ENCODE measurements around the gene KIAA1143. TPM values are rescaled to one million over a fixed set of nuclear protein-coding genes. Genes with fewer than 3 reads are reported as not detected.

The KIAA1143 gene
- 10 to 100 TPM; 21.3 to 33.0 TPM for total RNA-seq
- polyA plus RNA-seq: 10 to 100 TPM; 10.3 to 12.5 TPM
- long read RNA-seq, donor 1, full-length matches to known transcripts: 6 of 14 reads
- long read RNA-seq, donor 1, partial matches to known transcripts: 0 of 14 reads
- long read RNA-seq, donor 1, other reads (novel, unspliced or antisense): 8 of 14 reads
- long read RNA-seq, donor 2, full-length matches to known transcripts: 3 of 5 reads
- long read RNA-seq, donor 2, partial matches to known transcripts: 0 of 5 reads
- long read RNA-seq, donor 2, other reads (novel, unspliced or antisense): 2 of 5 reads

DNA sequence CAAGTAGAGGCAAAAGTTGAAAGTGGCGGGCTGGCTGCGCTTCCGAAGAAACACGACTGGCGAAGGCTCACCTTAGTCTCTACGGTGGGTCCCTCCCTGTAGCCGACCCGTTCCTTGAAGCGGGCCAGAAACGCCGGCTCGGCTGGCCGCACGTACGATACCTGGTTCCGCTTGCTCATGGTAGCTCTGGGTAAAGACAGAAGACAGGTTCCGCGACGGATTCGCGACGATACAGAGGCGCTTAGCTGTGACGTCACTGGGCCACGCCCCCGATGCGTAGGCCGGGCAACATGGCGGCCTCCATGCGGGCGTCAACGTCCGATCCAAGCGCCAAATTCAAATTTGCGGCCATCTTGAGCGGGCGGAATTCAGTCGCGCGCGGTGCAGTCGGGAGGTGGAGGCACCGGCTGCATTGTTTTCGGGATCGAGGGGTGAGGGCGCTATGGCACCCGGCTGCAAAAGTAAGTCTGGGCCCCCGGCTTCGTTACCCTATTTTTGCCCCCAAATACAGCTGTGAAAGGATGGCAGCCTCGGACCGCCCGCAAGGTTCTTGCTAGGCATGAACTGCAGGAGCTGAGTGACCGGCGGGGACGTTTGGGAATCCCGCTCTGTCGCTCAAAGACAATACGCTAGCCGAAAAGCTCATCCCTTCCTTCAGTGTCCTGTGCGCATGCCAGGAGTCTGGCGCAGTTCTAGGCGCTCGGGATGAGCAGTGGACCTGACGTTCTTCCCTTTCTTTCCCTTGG is at the start of gene KIAA1143, which contains the start of gene KIF15:
Gene KIAA1143 (minus strand): TSS at position 196 of the 746 bp plus-strand sequence. CDS start 17 bp downstream, at position 179.
Gene KIF15 (plus strand): TSS at position 371 of the 746 bp plus-strand sequence. CDS start 72 bp downstream, at position 443.
- intact Hi-C loops (cut with DNase I): loop anchor here (1.0 to 10.0 kb wide), 7 partner anchors 31 to 224 kb away; partner anchors contain the start of genes TMEM42 (in 2 of the 2), ZNF35 (in 1 of the 2) and ZNF502 (in 1 of the 2)
- Histone ChIP-seq H3K36me3 (ENCODE audit: control insufficient read depth in 1 of 2, insufficient read depth in 2 of 2, low read length in 1 of 2) (no peaks in the 10 kb centered on the region), H3K27me3 (ENCODE audit: control insufficient read depth in 1 of 2, insufficient read depth in 2 of 2, low read length in 1 of 2) (no peaks in the 10 kb centered on the region), H3K27ac (ENCODE audit: low read depth in 1 of 2, low read length in 2 of 2) (no peak within 1 kb of the TSS), H3K9me3 (ENCODE audit: control insufficient read depth, low read length) (no peaks in the 10 kb centered on the region), H3K4me3 (ENCODE audit: low read length in 2 of 2) (peak within 1 kb of the TSS; percentile 73 to 84), H3K4me1 (ENCODE audit: control insufficient read depth in 1 of 2, insufficient read depth in 2 of 2, low read length in 2 of 2) (no peaks in the 10 kb centered on the region)
- WGBS, 2 donors: 1% methylated on average over 64 of the region's 64 CpGs
- peak; percentile 98 to 99 for DNase-seq
- peak; percentile 100 for ATAC-seq (ENCODE audit: low FRiP score)

DNA sequence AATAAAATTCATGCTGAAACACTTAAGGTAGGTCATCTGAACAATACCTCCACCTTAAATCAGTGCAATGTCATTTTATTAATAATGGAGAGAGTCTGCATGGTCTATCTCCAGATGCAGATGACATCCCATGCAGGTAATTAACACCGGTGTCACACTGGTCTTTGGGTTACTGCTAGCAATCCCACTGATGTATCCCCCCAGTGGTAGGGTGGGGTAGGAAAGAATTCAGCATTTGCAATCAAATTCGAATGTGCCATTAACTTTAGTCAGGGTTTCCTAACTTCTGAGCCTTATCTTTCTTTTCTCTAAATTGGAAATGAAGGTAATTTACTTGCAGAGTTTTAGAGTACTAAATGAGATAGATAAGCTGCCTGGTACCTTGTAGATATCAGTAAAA is 44.5 kb upstream of the KIAA1143 start:
- H3K36me3 ChIP-seq (ENCODE audit: control insufficient read depth in 1 of 2, insufficient read depth in 2 of 2, low read length in 1 of 2): no peaks in the 10 kb centered on the region
- no peak overlapping the region for H3K4me3 ChIP-seq (ENCODE audit: low read length in 2 of 2)
- DNase-seq (no peak), ATAC-seq (ENCODE audit: low FRiP score) (no peak)
- no peaks in the 10 kb centered on the region for H3K4me1 ChIP-seq (ENCODE audit: control insufficient read depth in 1 of 2, insufficient read depth in 2 of 2, low read length in 2 of 2)
- intact Hi-C loops (cut with DNase I): no loop called here
- no peaks in the 10 kb centered on the region for H3K9me3 ChIP-seq (ENCODE audit: control insufficient read depth, low read length)
- WGBS, 2 donors: 93 to 95% methylated on average over 2 of the region's 2 CpGs
- H3K27ac ChIP-seq (ENCODE audit: low read depth in 1 of 2, low read length in 2 of 2): no peak overlapping the region
- H3K27me3 ChIP-seq (ENCODE audit: control insufficient read depth in 1 of 2, insufficient read depth in 2 of 2, low read length in 1 of 2): no peaks in the 10 kb centered on the region

DNA sequence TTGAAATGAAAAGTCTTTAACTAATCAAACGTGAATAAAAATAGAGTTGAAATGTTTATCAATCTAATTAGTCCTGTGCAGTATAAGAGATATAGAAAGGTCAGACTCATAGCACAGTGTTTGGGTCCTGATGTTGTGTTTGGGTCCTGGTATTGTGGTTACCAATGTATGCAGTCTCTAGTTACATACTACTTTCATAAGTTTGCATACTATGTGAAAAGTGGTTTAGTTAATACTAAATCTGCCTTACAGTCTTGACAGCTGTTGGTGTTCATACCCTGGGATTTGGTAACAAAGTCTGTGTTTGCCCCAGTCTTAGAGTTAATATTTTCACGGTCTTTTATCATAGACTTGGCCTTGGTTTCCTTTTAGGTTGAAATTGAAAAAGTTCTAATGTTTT is 41.9 kb upstream of the KIAA1143 start:
- intact Hi-C loops (cut with DNase I): no loop called here
- Histone ChIP-seq H3K4me3 (ENCODE audit: low read length in 2 of 2) (no peak overlapping the region), H3K9me3 (ENCODE audit: control insufficient read depth, low read length) (no peaks in the 10 kb centered on the region), H3K27me3 (ENCODE audit: control insufficient read depth in 1 of 2, insufficient read depth in 2 of 2, low read length in 1 of 2) (no peaks in the 10 kb centered on the region), H3K4me1 (ENCODE audit: control insufficient read depth in 1 of 2, insufficient read depth in 2 of 2, low read length in 2 of 2) (no peaks in the 10 kb centered on the region), H3K36me3 (ENCODE audit: control insufficient read depth in 1 of 2, insufficient read depth in 2 of 2, low read length in 1 of 2) (no peaks in the 10 kb centered on the region), H3K27ac (ENCODE audit: low read depth in 1 of 2, low read length in 2 of 2) (no peak overlapping the region)
- ATAC-seq (ENCODE audit: low FRiP score) (no peak), DNase-seq (no peak)
- 89 to 90% methylated on average over 2 of the region's 2 CpGs for WGBS, 2 donors

DNA sequence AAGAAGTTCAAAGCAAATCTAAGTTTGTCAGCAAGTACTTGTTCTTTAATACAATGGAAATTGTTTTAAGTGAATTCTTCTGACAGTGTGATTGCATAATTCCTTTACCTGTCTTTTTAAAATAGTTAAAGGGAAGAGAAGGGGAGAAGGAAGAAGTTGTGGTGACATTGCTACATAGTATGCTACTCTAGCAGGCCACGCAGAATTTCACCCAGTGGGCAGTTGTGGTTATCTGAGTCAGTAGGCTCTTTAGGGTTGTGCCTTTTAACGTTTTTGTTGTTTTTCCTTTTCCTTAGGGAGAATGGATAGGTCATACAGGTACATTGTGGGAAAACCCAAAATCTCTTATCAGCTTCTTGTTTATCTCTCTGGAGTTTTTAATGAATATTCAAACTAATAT is 40.6 kb upstream of the KIAA1143 start:
- H3K9me3 ChIP-seq (ENCODE audit: control insufficient read depth, low read length): no peaks in the 10 kb centered on the region
- WGBS, 2 donors: 79 to 82% methylated on average over 2 of the region's 2 CpGs
- intact Hi-C loops (cut with DNase I): no loop called here
- no peaks in the 10 kb centered on the region for H3K27me3 ChIP-seq (ENCODE audit: control insufficient read depth in 1 of 2, insufficient read depth in 2 of 2, low read length in 1 of 2)
- DNase-seq: no peak
- no peak for ATAC-seq (ENCODE audit: low FRiP score)
- no peak overlapping the region for H3K27ac ChIP-seq (ENCODE audit: low read depth in 1 of 2, low read length in 2 of 2)
- H3K4me1 ChIP-seq (ENCODE audit: control insufficient read depth in 1 of 2, insufficient read depth in 2 of 2, low read length in 2 of 2): no peaks in the 10 kb centered on the region
- no peak overlapping the region for H3K4me3 ChIP-seq (ENCODE audit: low read length in 2 of 2)
- H3K36me3 ChIP-seq (ENCODE audit: control insufficient read depth in 1 of 2, insufficient read depth in 2 of 2, low read length in 1 of 2): no peaks in the 10 kb centered on the region

DNA sequence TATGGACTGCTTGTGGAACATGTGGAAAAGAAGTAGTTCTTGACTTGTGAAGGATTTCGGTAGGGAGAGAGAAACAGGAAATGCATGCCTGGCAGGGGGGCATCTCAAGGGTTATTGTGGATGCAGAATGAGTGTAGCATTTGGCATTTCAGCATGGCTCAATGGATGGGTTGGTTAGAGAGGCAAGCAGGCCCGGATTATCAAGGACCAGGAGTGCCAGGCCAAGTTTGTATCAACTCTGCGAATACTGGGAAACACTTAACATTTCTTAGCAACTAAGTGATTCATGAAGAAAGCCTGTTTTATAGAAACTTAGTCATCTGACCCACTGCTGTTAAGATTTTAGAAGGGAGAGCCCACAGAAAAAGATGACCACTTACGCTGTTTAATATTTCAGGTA is 33.8 kb upstream of the KIAA1143 start:
- H3K9me3 ChIP-seq (ENCODE audit: control insufficient read depth, low read length): no peaks in the 10 kb centered on the region
- no peaks in the 10 kb centered on the region for H3K27me3 ChIP-seq (ENCODE audit: control insufficient read depth in 1 of 2, insufficient read depth in 2 of 2, low read length in 1 of 2)
- no peak for DNase-seq
- no peak for ATAC-seq (ENCODE audit: low FRiP score)
- no peak overlapping the region for H3K27ac ChIP-seq (ENCODE audit: low read depth in 1 of 2, low read length in 2 of 2)
- no peaks in the 10 kb centered on the region for H3K4me1 ChIP-seq (ENCODE audit: control insufficient read depth in 1 of 2, insufficient read depth in 2 of 2, low read length in 2 of 2)
- H3K4me3 ChIP-seq (ENCODE audit: low read length in 2 of 2): no peak overlapping the region
- WGBS, 2 donors: 91 to 93% methylated on average over 4 of the region's 4 CpGs
- intact Hi-C loops (cut with DNase I): no loop called here
- H3K36me3 ChIP-seq (ENCODE audit: control insufficient read depth in 1 of 2, insufficient read depth in 2 of 2, low read length in 1 of 2): no peaks in the 10 kb centered on the region

DNA sequence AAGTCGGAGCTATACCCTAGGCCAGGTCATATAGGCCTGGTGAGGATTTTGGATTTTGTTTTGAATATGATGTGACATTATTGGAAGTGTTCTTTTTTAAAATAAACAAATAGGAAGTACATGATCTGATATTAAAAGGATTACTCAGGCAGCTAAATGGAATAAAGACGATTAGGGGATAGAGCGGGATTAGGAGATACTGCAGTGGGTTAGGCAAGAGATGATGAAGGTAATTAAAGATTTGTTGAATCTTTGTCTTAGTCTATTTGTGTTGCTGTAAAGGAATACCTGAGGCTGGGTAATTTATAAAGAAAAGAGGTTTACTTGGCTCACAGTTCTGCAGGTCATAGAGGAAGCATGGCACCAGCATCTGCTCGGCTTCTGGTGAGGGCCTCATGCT is 21.5 kb upstream of the KIAA1143 start:
- intact Hi-C loops (cut with DNase I): no loop called here

DNA sequence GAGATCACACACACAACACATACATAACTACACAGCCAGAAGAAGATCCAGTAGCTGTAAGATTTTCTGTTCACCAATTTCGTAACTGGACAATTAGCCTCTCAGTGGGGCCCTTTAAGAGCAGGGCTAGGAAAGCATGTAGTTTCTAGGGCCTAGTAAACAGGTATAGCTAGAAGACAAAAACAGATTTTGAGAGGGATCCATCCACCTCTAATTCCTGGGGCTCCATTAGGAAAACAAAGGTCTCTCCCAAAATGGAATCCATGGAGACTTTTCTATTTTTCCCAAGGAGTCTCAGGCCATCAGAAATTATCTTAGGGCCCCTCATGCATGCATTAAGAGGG is 10.7 kb upstream of the KIAA1143 start:
- no peaks in the 10 kb centered on the region for H3K9me3 ChIP-seq (ENCODE audit: control insufficient read depth, low read length)
- intact Hi-C loops (cut with DNase I): no loop called here
- H3K4me3 ChIP-seq (ENCODE audit: low read length in 2 of 2): no peak overlapping the region
- H3K4me1 ChIP-seq (ENCODE audit: control insufficient read depth in 1 of 2, insufficient read depth in 2 of 2, low read length in 2 of 2): no peaks in the 10 kb centered on the region
- H3K36me3 ChIP-seq (ENCODE audit: control insufficient read depth in 1 of 2, insufficient read depth in 2 of 2, low read length in 1 of 2): no peaks in the 10 kb centered on the region
- no peaks in the 10 kb centered on the region for H3K27me3 ChIP-seq (ENCODE audit: control insufficient read depth in 1 of 2, insufficient read depth in 2 of 2, low read length in 1 of 2)
- no peak overlapping the region for H3K27ac ChIP-seq (ENCODE audit: low read depth in 1 of 2, low read length in 2 of 2)
- WGBS, 2 donors: 97 to 98% methylated on average over 1 of the region's 1 CpG
- no peak for DNase-seq
- ATAC-seq (ENCODE audit: low FRiP score): no peak

More for the DNA sequence above, 21.5 kb upstream of the KIAA1143 start:
- Histone ChIP-seq H3K4me3 (ENCODE audit: low read length in 2 of 2) (no peak overlapping the region), H3K9me3 (ENCODE audit: control insufficient read depth, low read length) (no peaks in the 10 kb centered on the region), H3K36me3 (ENCODE audit: control insufficient read depth in 1 of 2, insufficient read depth in 2 of 2, low read length in 1 of 2) (no peaks in the 10 kb centered on the region), H3K4me1 (ENCODE audit: control insufficient read depth in 1 of 2, insufficient read depth in 2 of 2, low read length in 2 of 2) (no peaks in the 10 kb centered on the region), H3K27ac (ENCODE audit: low read depth in 1 of 2, low read length in 2 of 2) (no peak overlapping the region), H3K27me3 (ENCODE audit: control insufficient read depth in 1 of 2, insufficient read depth in 2 of 2, low read length in 1 of 2) (no peaks in the 10 kb centered on the region)
- DNase-seq (no peak), ATAC-seq (ENCODE audit: low FRiP score) (no peak)
- 95 to 97% methylated on average over 4 of the region's 4 CpGs for WGBS, 2 donors

DNA sequence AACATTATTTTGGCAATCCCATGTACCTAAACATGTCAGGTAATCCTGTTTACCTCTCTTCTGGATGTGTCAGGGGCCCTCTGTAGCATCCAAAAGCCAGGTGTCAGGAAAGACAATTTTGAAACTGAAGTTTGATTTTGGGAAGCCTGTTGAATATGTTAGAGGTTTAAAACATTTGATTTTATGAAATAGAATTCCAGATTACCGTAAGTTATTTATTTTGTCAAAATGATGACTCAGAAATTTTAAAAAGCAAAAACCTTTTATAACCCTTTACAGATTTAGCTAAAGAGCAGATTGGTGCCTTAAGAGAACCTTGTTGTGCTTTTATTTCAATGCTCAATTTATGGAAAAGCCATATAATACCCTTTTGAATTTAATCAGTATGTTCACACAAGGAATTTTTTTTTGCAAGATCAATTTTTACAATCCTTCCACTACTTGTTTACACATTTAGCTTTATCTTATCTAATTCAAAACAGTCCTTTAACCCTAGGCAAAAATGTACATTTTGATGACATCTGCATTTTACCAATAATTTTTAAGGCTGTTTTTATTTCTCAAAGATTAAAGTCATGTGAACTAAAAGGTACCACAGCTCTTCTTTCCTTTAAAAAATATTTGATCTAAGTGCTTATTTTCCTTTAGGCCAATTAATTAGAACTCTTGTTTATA is 10.1 kb upstream of the KIAA1143 start:
- Histone ChIP-seq H3K4me3 (ENCODE audit: low read length in 2 of 2) (no peak overlapping the region), H3K9me3 (ENCODE audit: control insufficient read depth, low read length) (no peaks in the 10 kb centered on the region), H3K36me3 (ENCODE audit: control insufficient read depth in 1 of 2, insufficient read depth in 2 of 2, low read length in 1 of 2) (no peaks in the 10 kb centered on the region), H3K27ac (ENCODE audit: low read depth in 1 of 2, low read length in 2 of 2) (no peak overlapping the region), H3K27me3 (ENCODE audit: control insufficient read depth in 1 of 2, insufficient read depth in 2 of 2, low read length in 1 of 2) (no peaks in the 10 kb centered on the region), H3K4me1 (ENCODE audit: control insufficient read depth in 1 of 2, insufficient read depth in 2 of 2, low read length in 2 of 2) (no peaks in the 10 kb centered on the region)
- ATAC-seq (ENCODE audit: low FRiP score): no peak
- WGBS, 2 donors: 88 to 96% methylated on average over 1 of the region's 1 CpG
- DNase-seq: no peak
- intact Hi-C loops (cut with DNase I): no loop called here

Measured in aorta (tissue), 5 donors.